Muscle of leg (tissue), 11 donors: ENCODE measurements around the gene MYMX. TPM values are rescaled to one million over a fixed set of nuclear protein-coding genes. Genes with fewer than 3 reads are reported as not detected.
A peak's percentile ranks its signal among the peaks of the same experiment; 100 is the strongest.

ENCODE experiments used
- DNase-seq: peaks from one replicate; pipeline ENCODE4 v3.0.0; 2013
- H3K27ac ChIP-seq: one replicate; pipeline ENCODE4 v1.5.1; 2013; ENCODE audit warnings: mild to moderate bottlenecking, low read length, control low read depth
- H3K27me3 ChIP-seq: one replicate; pipeline ENCODE4 v1.6.1; 2013; ENCODE audit warnings: low read length; ENCODE audit not compliant: control insufficient read depth, insufficient read depth
- H3K36me3 ChIP-seq: one replicate; pipeline ENCODE4 v1.6.1; 2013; ENCODE audit warnings: low read length; ENCODE audit not compliant: control insufficient read depth, insufficient read depth
- H3K4me1 ChIP-seq: one replicate; pipeline ENCODE4 v1.6.1; 2013; ENCODE audit warnings: low read length; ENCODE audit not compliant: control insufficient read depth, insufficient read depth
- H3K4me3 ChIP-seq: one replicate; pipeline ENCODE4 v1.5.1; 2013; ENCODE audit warnings: low read length, control low read depth
- H3K9me3 ChIP-seq: replicated peaks from 2 replicates; pipeline ENCODE4 v1.6.1; 2013; ENCODE audit warnings: low read depth, low read length; ENCODE audit not compliant: control insufficient read depth
- WGBS: methylation state at CpG from one replicate; pipeline ENCODE4 v1.1.5; 2013; ENCODE audit warnings: missing lambda C conversion rate; ENCODE audit not compliant: insufficient coverage; 5-methylcytosine and 5-hydroxymethylcytosine counted together
- polyA plus RNA-seq, 8 donors: library from polyadenylated mRNA; unstranded; fragments of 120-200 nt; gene quantifications; one replicate each; pipeline versions ENCODE4 v1.2.1 to v1.2.3, GENCODE V29; 2013; ENCODE audit warnings: inconsistent platforms in 1 of 8, low replicate concordance in 1 of 8; ENCODE audit not compliant: insufficient read length in 8 of 8, insufficient read depth in 1 of 8
- total RNA-seq: library from RNA; stranded (reverse); fragments of 120-200 nt; gene quantifications from one replicate; pipeline ENCODE4 v1.2.4, GENCODE V29; 2013

Gene MYMX
- total and polyA plus RNA-seq, 9 donors: 12.4 to 31.2 (median 26.6) TPM

DNA sequence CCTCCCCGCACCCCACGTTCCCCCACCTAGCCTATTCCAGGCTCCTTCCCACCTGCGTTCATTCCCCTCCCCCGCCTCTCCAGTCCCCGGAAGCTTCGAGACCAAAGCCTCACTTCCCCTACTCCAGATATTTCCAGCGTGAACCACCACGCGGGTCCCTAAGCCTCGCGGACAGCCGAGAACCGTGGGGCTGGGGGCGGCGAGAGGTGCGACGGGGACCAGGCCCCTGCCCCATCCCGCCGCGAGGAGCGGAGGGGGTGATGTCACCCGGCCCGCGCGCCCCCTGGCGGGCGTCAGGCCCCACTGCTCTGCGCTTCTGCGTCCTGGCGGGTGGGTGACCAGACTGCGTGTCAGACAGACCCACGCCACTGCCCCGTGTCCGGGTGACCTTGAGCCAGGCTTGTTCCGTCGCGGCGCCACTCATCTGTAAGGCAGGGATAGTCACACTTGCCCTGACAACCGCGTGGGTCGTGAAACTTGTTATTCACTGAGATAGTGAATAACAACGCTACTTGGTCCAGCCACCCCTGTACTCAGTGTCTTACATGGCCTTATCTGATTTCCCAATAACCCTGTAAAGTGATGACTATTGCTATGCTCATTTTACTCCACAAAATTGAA, 21.2 kb downstream of the MYMX start:
- H3K4me1 ChIP-seq: peaks cover 38% of the 10 kb centered on the region
- no peaks in the 10 kb centered on the region for H3K27me3 ChIP-seq
- peaks cover 27% of the 10 kb centered on the region for H3K36me3 ChIP-seq

DNA sequence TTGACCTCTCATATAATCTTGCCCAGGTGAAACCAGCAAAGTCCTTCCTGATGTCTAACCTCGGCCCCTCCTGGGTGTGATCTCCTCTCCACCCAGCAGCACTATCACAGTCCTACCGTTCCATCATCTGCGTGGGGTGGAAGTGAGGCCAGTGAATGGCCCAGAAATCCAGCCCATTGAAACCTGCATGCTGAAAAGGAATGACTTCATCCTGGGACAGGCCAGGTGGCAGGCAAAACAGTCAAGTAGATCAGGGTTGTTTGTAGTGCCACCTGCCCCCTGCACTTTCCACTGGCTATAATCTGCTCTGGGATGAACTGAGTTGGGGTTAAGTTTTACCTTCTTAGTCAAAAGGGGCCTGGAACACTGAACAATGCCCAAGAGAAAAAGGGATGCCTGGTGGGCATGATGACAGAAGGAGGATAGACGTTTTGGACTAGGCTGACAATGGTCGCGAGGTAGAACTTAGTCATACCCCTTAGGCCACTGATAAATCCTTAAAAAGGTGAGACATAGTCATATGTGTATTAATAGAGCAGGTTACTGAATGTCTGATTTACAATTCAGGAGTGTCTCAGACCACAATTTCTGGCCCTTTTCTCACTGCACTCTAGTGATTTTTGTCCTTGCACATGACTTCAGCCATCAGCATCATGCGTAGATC, 22.1 kb downstream of the MYMX start:
- H3K36me3 ChIP-seq: peaks cover 19% of the 10 kb centered on the region
- H3K27me3 ChIP-seq: no peaks in the 10 kb centered on the region
- H3K4me1 ChIP-seq: peaks cover 29% of the 10 kb centered on the region
- no peaks in the 10 kb centered on the region for H3K9me3 ChIP-seq
- WGBS: 93% methylated on average over 3 of the region's 7 CpGs
- no peak for DNase-seq
- H3K4me3 ChIP-seq: no peak overlapping the region
- H3K27ac ChIP-seq: no peak overlapping the region

More for the DNA sequence above, 21.2 kb downstream of the MYMX start:
- 3% methylated on average over 40 of the region's 42 CpGs for WGBS
- peak overlapping the region; percentile 94 for H3K27ac ChIP-seq
- no peaks in the 10 kb centered on the region for H3K9me3 ChIP-seq
- peak overlapping the region; percentile 73 for H3K4me3 ChIP-seq
- peak; percentile 85 for DNase-seq

DNA sequence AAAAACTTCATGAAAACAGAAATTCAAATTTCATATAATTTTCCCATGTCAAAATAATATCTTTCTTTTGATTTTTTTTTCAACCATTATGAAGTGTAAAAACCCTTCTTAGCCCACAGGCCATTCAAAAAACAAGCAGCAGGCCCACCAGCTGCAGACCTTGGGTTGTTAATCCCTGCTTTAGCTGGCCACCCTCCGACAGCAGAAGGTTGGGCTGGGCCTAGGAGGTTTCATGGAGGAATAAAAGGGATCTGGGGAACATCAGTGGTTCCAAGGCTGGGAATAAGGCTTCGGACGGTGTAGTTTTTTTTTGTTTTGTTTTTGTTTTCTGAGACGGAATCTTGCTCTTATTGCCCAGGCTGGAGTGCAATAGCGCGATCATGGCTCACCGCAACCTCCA, 26.6 kb downstream of the MYMX start:
- Histone ChIP-seq H3K4me3 (no peak overlapping the region), H3K4me1 (peaks cover 7% of the 10 kb centered on the region), H3K27ac (no peak overlapping the region), H3K36me3 (no peaks in the 10 kb centered on the region), H3K27me3 (no peaks in the 10 kb centered on the region), H3K9me3 (no peaks in the 10 kb centered on the region)
- no CpG with 5 or more reads among the region's 7 CpGs for whole genome bisulfite sequencing
- DNase-seq: no peak

DNA sequence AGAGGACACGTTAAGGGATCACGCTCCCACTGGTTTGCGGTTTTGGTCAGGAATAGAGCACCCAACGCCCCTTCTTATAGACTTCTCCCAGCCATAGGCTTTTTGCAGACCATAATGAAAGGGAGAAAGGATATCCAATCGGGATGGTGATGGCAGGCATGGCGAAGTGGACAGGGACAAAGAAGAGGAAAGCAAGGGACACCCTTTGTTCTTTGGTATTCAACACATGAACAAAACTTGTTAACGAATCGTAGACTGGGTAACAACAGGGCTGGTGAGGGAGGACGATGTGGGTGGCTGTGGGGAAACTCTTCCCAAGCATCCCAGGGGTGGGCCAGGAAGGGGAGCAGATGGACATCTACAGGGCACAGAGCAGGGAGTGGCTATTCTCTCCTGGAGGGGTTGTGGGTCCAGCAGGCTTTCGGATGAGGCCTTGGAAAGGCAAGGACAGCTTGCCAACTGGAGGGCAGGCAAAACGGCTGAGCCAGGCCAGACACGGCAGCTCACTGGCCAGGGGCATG, 28.7 kb downstream of the MYMX start:
- Histone ChIP-seq H3K4me1 (peaks cover 14% of the 10 kb centered on the region), H3K27me3 (no peaks in the 10 kb centered on the region), H3K27ac (peak overlapping the region; percentile 97), H3K4me3 (peak overlapping the region; percentile 92), H3K36me3 (peaks cover 21% of the 10 kb centered on the region), H3K9me3 (no peaks in the 10 kb centered on the region)
- 70% methylated on average over 8 of the region's 12 CpGs for whole genome bisulfite sequencing
- DNase-seq: no peak

DNA sequence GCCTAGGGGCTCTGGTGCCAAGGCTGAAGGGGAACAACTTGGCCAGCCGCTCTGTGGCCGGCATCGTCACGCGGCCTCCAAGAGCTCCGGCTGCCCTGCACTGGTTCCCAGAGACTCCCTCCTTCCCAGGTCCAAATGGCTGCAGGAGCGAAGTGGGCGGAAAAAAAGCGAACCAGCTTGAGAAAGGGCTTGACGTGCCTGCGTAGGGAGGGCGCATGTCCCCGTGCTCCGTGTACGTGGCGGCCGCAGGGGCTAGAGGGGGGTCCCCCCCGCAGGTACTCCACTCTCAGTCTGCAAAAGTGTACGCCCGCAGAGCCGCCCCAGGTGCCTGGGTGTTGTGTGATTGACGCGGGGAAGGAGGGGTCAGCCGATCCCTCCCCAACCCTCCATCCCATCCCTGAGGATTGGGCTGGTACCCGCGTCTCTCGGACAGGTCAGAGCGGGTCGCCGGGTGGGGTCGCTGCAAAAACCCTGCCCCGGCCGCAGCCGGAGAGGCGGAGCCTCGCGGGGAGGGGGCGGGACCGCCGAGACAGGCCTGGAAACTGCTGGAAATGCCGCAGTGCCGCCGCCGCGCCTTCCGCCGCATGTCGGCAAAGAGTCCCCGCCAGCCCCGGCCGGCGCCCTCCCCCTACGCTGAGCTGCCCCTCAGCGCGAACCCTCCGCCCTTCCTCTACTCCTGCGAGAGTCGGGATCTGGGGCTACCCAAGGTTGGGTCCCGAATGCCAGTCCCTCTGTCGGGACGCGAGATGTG, 29.4 kb downstream of the MYMX start:
- Histone ChIP-seq H3K4me1 (peaks cover 14% of the 10 kb centered on the region), H3K4me3 (peak overlapping the region; percentile 92), H3K36me3 (peaks cover 27% of the 10 kb centered on the region), H3K27ac (peak overlapping the region; percentile 97), H3K9me3 (no peaks in the 10 kb centered on the region), H3K27me3 (no peaks in the 10 kb centered on the region)
- under 1% methylated on average over 49 of the region's 62 CpGs for WGBS
- DNase-seq: peak; percentile 94

DNA sequence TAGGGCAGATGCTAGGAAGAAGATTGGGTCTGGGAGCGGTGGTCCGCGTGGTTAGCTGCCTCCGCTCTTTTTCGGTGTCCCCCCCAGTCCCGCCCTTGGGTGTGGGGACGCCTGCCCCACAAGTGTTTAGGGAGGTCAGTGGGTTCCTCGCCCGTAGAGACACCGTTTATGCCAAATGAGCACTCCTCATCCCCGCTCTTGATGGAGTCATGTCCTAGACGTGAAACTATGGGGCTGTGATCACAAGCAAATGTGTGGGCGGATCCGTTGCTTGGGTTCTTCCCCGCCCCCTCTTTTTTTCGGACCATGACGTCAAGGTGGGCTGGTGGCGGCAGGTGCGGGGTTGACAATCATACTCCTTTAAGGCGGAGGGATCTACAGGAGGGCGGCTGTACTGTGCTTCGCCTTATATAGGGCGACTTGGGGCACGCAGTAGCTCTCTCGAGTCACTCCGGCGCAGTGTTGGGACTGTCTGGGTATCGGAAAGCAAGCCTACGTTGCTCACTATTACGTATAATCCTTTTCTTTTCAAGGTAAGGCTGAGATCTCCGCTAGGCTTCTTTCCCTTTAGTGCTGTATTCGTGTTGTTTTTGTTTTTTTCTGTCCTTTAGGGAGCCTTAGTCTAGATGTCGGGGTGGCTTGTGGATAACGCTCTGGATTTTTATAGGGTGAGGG, 30.1 kb downstream of the MYMX start, which contains the start of gene HSP90AB1:
TSS of gene HSP90AB1 (plus strand) at position 439 of the 675 bp plus-strand sequence. CDS start 1,529 bp downstream, outside the sequence.
- Histone ChIP-seq H3K36me3 (peaks cover 34% of the 10 kb centered on the region), H3K27me3 (no peaks in the 10 kb centered on the region), H3K4me1 (peaks cover 14% of the 10 kb centered on the region), H3K27ac (peak within 1 kb of the TSS; percentile 97), H3K9me3 (no peaks in the 10 kb centered on the region), H3K4me3 (peak within 1 kb of the TSS; percentile 92)
- DNase-seq: peak; percentile 99
- WGBS: 0% methylated on average over 11 of the region's 34 CpGs

DNA sequence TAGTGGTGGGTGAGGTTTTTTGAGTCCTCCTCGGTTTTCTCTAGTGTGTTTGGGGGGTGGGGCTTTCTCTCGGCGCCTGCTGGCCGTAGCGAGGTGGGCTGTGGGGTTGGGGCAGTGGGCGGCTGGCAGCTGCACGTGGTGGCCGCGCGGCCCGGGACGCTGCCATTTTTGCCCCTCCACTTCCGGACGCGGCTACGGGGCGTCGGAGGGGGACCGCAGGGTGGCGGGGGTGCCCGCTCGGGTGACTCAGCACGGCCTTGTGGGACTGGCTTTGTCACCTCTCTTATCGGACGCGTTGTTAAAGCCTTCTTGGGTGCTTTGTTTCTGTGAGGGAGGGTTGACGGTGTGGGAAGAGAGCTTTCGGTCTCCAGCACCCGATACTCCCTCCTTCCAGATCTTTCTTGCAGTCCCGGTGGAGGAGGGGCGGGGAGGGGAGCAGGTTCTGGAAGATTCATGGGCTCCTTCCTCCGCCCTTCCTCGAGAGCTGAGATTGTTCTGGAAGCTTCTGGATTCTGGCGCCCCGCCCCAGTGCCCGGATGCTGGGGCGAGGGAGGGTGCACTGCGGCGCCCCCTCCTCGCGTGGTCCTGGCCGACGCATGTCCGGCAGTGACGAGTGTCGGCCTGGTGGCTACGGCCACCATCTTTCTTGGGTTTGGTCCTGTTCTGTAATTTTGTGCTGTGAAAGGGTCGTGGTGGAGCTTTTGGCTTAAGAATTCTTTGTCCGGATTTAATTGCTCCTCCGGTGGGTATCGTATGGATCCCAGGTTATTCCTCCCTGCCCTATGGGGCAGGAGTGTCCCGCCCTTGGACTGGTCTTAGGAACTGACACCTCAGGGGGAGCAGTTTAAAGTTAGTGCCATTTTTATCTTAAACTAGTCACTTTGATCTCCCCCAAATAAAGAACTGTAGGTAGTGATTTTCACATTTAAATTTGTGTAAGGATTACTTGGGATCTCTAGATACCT, 30.9 kb downstream of the MYMX start:
- under 1% methylated on average over 29 of the region's 52 CpGs for WGBS
- Histone ChIP-seq H3K9me3 (no peaks in the 10 kb centered on the region), H3K36me3 (peaks cover 42% of the 10 kb centered on the region), H3K27ac (peak overlapping the region; percentile 97), H3K27me3 (no peaks in the 10 kb centered on the region), H3K4me1 (peaks cover 14% of the 10 kb centered on the region), H3K4me3 (peak overlapping the region; percentile 92)
- peak; percentile 81 for DNase-seq

DNA sequence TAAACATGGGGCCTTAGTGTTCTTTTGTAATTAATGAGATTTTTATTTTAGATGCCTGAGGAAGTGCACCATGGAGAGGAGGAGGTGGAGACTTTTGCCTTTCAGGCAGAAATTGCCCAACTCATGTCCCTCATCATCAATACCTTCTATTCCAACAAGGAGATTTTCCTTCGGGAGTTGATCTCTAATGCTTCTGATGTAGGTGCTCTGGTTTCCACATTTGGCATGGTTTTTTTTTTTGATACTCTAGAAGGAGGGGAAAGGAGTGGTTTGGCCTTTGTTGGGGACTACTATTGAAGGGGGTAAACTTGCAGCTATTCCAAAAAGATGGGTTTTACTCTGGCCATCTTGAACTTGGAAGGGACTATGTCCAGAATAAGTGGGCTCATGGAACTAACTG, 31.9 kb downstream of the MYMX start:
- no CpG with 5 or more reads among the region's 1 CpG for WGBS
- no peak overlapping the region for H3K27ac ChIP-seq
- peaks cover 14% of the 10 kb centered on the region for H3K4me1 ChIP-seq

More for the DNA sequence above, 31.9 kb downstream of the MYMX start:
- no peaks in the 10 kb centered on the region for H3K27me3 ChIP-seq
- H3K4me3 ChIP-seq: peak overlapping the region; percentile 92
- H3K36me3 ChIP-seq: peaks cover 51% of the 10 kb centered on the region
- no peak for DNase-seq
- no peaks in the 10 kb centered on the region for H3K9me3 ChIP-seq
